Body of pancreas (tissue), 4 donors: ENCODE data around the gene NDUFA11. TPM values are rescaled to one million over a fixed set of nuclear protein-coding genes. Genes with fewer than 3 reads are reported as not detected.

Experiments
- ATAC-seq: fragments of 150-250 bp; one replicate; pipeline ENCODE4 v1.9.1; 2016
- DNase-seq, 4 donors: peaks; one replicate each; pipeline ENCODE4 v3.0.0-alpha.2; 2019
- H3K27ac ChIP-seq, 4 donors: fragments of 200-600 bp; sonication (generic); 1 replicate in 3 of 4; 2 replicates in 1 of 4; pipeline versions ENCODE4 v1.5.1 to v1.6.1; 2016 to 2019; ENCODE audit warnings: mild to moderate bottlenecking in 1 of 4, mixed read lengths in 1 of 4, moderate library complexity in 1 of 4
- H3K27me3 ChIP-seq, 2 donors: fragments of 200-600 bp; sonication (generic); one replicate each; pipeline ENCODE4 v1.6.0; 2016; ENCODE audit warnings: mild to moderate bottlenecking in 1 of 2
- H3K36me3 ChIP-seq, 2 donors: fragments of 200-600 bp; sonication (generic); replicated peaks in 1 of 2; 2 replicates each; pipeline ENCODE4 v1.5.1; 2016; ENCODE audit warnings: low read depth in 2 of 2; ENCODE audit not compliant: insufficient read depth in 1 of 2
- H3K4me1 ChIP-seq: fragments of 200-600 bp; sonication (generic); one replicate; pipeline ENCODE4 v1.6.0; 2016
- H3K4me3 ChIP-seq, 2 donors: fragments of 200-600 bp; sonication (generic); 1 replicate in 1 of 2; 2 replicates in 1 of 2; pipeline ENCODE4 v1.5.1; 2016 to 2019
- H3K9me3 ChIP-seq, 3 donors: fragments of 200-600 bp; sonication (generic); 1 replicate in 2 of 3; 2 replicates in 1 of 3; pipeline ENCODE4 v1.5.1; 2016
- POLR2A ChIP-seq, 3 donors: fragments of 450-650 bp; IDR thresholded peaks; one replicate each; pipeline ENCODE4 v1.6.1; 2016; ENCODE audit warnings: antibody characterized with exemption in 3 of 3, mild to moderate bottlenecking in 2 of 3
- WGBS, 2 donors: methylation state at CpG; one replicate each; pipeline ENCODE4 v1.1.5; 2017; 5-methylcytosine and 5-hydroxymethylcytosine counted together
- intact Hi-C: fragments of 100-400 bp; cut with DNase I; formaldehyde crosslinking; loops from one replicate; pipeline ENCODE4 v1.15.1; 2023
- total RNA-seq, 2 donors: library from RNA; depleted of rRNA; stranded (reverse); fragments of >200 nt; gene quantifications; one replicate each; pipeline ENCODE4 v1.1.0, GENCODE V29; 2016
- TF ChIP-seq, protein P1 (sequence below), 7 experiments: fragments of 450-650 bp in 4 of 7; fragments of 200-600 bp in 3 of 7; sonication (generic) in 3 of 7; IDR thresholded peaks; one replicate each; pipeline ENCODE4 v1.5.1; 2016 to 2019; ENCODE audit warnings: antibody characterized with exemption in 7 of 7

NDUFA11 gene
- total RNA-seq, 2 donors from 2014 or later, result 31.6 to 79.1 TPM

- Histone ChIP-seq H3K9me3 (no peaks in the 10 kb centered on the region), H3K36me3 (no peaks in the 10 kb centered on the region), H3K4me3 (no peak overlapping the region), H3K27ac (no peak overlapping the region), H3K27me3 (no peaks in the 10 kb centered on the region), H3K4me1 (peaks cover 3% of the 10 kb centered on the region)
- ATAC-seq, result no peak
- no peak for TF ChIP-seq POLR2A (IDR thresholded peaks at IDR 0.05)
- TF ChIP-seq, protein P1, sequence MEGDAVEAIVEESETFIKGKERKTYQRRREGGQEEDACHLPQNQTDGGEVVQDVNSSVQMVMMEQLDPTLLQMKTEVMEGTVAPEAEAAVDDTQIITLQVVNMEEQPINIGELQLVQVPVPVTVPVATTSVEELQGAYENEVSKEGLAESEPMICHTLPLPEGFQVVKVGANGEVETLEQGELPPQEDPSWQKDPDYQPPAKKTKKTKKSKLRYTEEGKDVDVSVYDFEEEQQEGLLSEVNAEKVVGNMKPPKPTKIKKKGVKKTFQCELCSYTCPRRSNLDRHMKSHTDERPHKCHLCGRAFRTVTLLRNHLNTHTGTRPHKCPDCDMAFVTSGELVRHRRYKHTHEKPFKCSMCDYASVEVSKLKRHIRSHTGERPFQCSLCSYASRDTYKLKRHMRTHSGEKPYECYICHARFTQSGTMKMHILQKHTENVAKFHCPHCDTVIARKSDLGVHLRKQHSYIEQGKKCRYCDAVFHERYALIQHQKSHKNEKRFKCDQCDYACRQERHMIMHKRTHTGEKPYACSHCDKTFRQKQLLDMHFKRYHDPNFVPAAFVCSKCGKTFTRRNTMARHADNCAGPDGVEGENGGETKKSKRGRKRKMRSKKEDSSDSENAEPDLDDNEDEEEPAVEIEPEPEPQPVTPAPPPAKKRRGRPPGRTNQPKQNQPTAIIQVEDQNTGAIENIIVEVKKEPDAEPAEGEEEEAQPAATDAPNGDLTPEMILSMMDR (IDR thresholded peaks at IDR 0.05), result no peak
- WGBS, 2 donors, result 50 to 77% methylated on average over 5 to 9 of the region's 9 CpGs
- DNase-seq, result no peak
- intact Hi-C loops, result no loop called here
Measured at GRCh38 chr19:5882421-5882968, 21.1 kb downstream of the NDUFA11 start.

DNA sequence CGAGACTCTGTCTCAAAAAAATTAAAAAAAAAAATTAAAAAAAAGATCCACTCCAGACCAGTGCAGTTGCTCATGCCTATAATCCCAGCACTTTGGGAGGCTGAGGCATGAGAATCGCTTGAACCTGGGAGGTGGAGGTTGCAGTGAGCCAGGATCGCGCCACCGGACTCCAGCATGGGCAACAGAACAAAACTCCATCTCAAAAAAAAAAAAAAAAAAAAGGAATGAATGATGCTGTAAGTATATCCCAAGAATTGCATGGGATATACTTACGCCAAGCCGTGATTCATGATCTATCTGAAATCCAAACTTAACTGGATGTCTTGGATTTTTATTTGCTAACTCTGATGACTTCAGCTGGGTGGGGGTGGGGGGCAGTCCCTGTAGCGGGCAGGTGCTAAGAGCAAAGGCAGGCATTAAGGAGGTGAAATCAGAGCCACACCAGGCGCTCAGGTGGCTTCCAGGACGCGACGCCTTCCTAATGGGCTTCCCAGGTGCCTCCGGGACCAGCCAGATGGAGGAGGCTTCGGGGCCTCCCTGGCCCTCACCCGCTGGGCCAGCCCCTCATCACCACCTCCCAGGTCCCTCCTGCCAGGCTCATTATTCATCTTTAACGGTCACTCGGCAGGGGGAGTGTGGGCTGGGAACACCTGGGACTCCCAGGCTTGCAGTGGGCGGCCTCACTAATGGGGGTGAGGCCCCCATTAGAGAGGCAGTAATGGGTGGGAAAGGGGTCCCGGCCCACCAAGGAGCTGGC is 21.9 kb downstream of the NDUFA11 start:
- no peak for ATAC-seq
- WGBS, 2 donors, result 39 to 52% methylated on average over 13 to 18 of the region's 19 CpGs
- Histone ChIP-seq H3K4me1 (peaks cover 8% of the 10 kb centered on the region), H3K4me3 (no peak overlapping the region), H3K27me3 (no peaks in the 10 kb centered on the region), H3K27ac (no peak overlapping the region), H3K36me3 (no peaks in the 10 kb centered on the region), H3K9me3 (no peaks in the 10 kb centered on the region)
- no peak for DNase-seq
- intact Hi-C loops, result no loop called here
- TF ChIP-seq, protein P1 (IDR thresholded peaks at IDR 0.05), result no peak
- TF ChIP-seq POLR2A (IDR thresholded peaks at IDR 0.05), result no peak

DNA sequence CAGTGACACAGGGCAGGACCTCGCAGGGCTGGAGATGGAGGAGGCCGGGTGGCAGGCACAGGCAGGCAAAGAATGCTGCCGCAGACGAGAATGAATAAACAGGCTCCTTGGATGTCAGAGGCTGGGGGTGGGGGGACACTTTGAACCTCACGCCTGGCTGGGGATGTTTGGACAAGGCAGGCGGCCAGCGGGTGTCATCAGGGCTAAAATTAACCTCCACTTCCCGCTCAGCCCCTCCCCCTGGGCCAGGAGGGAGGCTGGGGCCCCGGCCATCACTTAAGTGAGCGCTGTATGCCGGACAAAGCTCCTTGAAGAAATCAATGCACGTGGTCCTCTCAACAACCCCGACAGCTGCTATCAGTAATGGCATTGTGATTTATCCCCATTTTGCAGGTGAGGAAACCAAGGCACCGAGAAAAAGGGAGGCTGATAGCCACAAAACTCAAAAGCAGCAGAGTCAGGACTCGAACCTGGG is 22.9 kb downstream of the NDUFA11 start:
- ATAC-seq (peak; percentile 46), DNase-seq (peak; percentile 29 to 58 (median 54))
- WGBS, 2 donors, result 23 to 28% methylated on average over 6 to 15 of the region's 15 CpGs
- TF ChIP-seq, protein P1 (IDR thresholded peaks at IDR 0.05), result no peak
- no peak for TF ChIP-seq POLR2A (IDR thresholded peaks at IDR 0.05)
- H3K27me3 ChIP-seq, result no peaks in the 10 kb centered on the region
- H3K9me3 ChIP-seq, result no peaks in the 10 kb centered on the region
- H3K4me3 ChIP-seq, result no peak overlapping the region
- H3K36me3 ChIP-seq, result no peaks in the 10 kb centered on the region
- intact Hi-C loops, result no loop called here
- peaks cover 9% of the 10 kb centered on the region for H3K4me1 ChIP-seq
- H3K27ac ChIP-seq, result no peak overlapping the region

- ATAC-seq (no peak), DNase-seq (no peak)
- Histone ChIP-seq H3K27me3 (no peaks in the 10 kb centered on the region), H3K9me3 (no peaks in the 10 kb centered on the region), H3K4me1 (peaks cover 9% of the 10 kb centered on the region), H3K36me3 (no peaks in the 10 kb centered on the region), H3K4me3 (no peak overlapping the region), H3K27ac (no peak overlapping the region)
- 37 to 54% methylated on average over 4 to 6 of the region's 6 CpGs for WGBS, 2 donors
- TF ChIP-seq, protein P1 (IDR thresholded peaks at IDR 0.05), result no peak
- no peak for TF ChIP-seq POLR2A (IDR thresholded peaks at IDR 0.05)
- intact Hi-C loops, result no loop called here
Measured at GRCh38 chr19:5880196-5880595, 23.4 kb downstream of the NDUFA11 start.
